Sigmoid colon (tissue), 7 donors: ENCODE measurements around the gene C1orf198. TPM values are rescaled to one million over a fixed set of nuclear protein-coding genes. Genes with fewer than 3 reads are reported as not detected.

Experiments
- DNase-seq: peaks from one replicate; pipeline ENCODE4 v3.0.0-alpha.2; 2019
- H3K27ac ChIP-seq, 4 donors: fragments of 200-600 bp; sonication (generic); one replicate each; pipeline ENCODE4 v1.5.1; 2016 to 2019; ENCODE audit warnings: mild to moderate bottlenecking in 1 of 4
- H3K27me3 ChIP-seq, 3 donors: fragments of 200-600 bp; sonication (generic); one replicate each; pipeline ENCODE4 v1.5.1; 2019; ENCODE audit warnings: mild to moderate bottlenecking in 1 of 3
- H3K36me3 ChIP-seq, 4 donors: fragments of 200-600 bp; sonication (generic); one replicate each; pipeline ENCODE4 v1.5.1; 2016 to 2019
- H3K4me1 ChIP-seq, 4 donors: fragments of 200-600 bp; sonication (generic); one replicate each; pipeline ENCODE4 v1.5.1; 2017 to 2019
- H3K4me3 ChIP-seq, 4 donors: fragments of 200-600 bp; sonication (generic); one replicate each; pipeline ENCODE4 v1.5.1; 2017 to 2019; ENCODE audit warnings: mild to moderate bottlenecking in 2 of 4, moderate library complexity in 1 of 4
- H3K9me3 ChIP-seq, 4 donors: fragments of 200-600 bp in 3 of 4; sonication (generic) in 3 of 4; one replicate each; pipeline versions ENCODE4 v1.5.1 to v1.6.1; 2013 to 2019
- CTCF ChIP-seq, 4 experiments: fragments of 450-650 bp in 3 of 4; fragments of 200-600 bp in 1 of 4; IDR thresholded peaks; one replicate each; pipeline ENCODE4 v1.5.1; 2016 to 2019; ENCODE audit warnings: antibody characterized with exemption in 4 of 4, mild to moderate bottlenecking in 3 of 4, moderate library complexity in 2 of 4
- EP300 ChIP-seq, 4 donors: sonication (generic); formaldehyde crosslinking; IDR thresholded peaks; one replicate each; pipeline ENCODE4 v1.6.1; 2017; ENCODE audit warnings: antibody characterized with exemption in 4 of 4
- POLR2A ChIP-seq, 2 donors: fragments of 450-650 bp; IDR thresholded peaks; one replicate each; pipeline ENCODE4 v1.6.1; 2016; ENCODE audit warnings: antibody characterized with exemption in 2 of 2, mild to moderate bottlenecking in 2 of 2, moderate library complexity in 2 of 2
- POLR2AphosphoS5 ChIP-seq, 4 donors: sonication (generic); formaldehyde crosslinking; IDR thresholded peaks; one replicate each; pipeline ENCODE4 v1.6.1; 2017; ENCODE audit warnings: antibody characterized with exemption in 4 of 4
- WGBS, 2 donors: extraction: QIAGEN DNeasy Blood & Tissue Kit; methylation state at CpG; one replicate each; pipeline ENCODE4 v1.1.7; 2013; 5-methylcytosine and 5-hydroxymethylcytosine counted together
- intact Hi-C: fragments of 100-400 bp; cut with DNase I; formaldehyde crosslinking; loops from one replicate; pipeline ENCODE4 v1.15.1; 2023
- polyA plus RNA-seq, 3 donors: library from polyadenylated mRNA; stranded (reverse); fragments of 200-250 nt; gene quantifications; one replicate each; pipeline ENCODE4 v1.2.3, GENCODE V29; 2013
- total RNA-seq, 4 donors: library from RNA; depleted of rRNA; stranded (reverse); fragments of >200 nt; gene quantifications; one replicate each; pipeline ENCODE4 v1.1.0, GENCODE V29; 2016
- donor health status: healthy with polysubstance abuse.
- donor health status: Bipolar disorder and iron deficiency.
- donor health status: healthy.

C1orf198 gene
- total and polyA plus RNA-seq, 7 donors: 4.9 to 63.5 (median 42.1) TPM

DNA sequence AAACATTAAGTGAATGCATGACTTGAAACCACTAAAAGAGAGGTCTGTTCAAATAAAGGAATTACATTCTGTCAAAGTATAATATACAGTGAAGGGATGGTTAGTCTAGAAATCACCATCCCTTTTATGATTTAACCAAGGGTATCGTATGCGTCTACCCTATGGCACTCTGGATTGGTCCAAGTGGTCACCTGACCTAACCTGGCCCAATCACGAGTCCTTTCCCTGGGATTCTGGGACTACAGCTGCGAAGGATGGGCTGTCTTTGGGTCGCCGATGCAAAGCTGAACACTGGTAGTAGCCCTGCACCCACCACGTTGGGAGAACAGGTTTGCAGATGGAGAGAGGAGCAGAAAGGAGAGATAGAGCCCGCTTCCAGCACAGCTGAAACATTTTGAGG lies 30.4 kb upstream of the C1orf198 start:
- Histone ChIP-seq H3K4me3 (no peak overlapping the region), H3K27me3 (no peaks in the 10 kb centered on the region), H3K9me3 (no peaks in the 10 kb centered on the region), H3K4me1 (no peaks in the 10 kb centered on the region), H3K36me3 (no peaks in the 10 kb centered on the region), H3K27ac (no peak overlapping the region)
- WGBS, 2 donors: 85 to 86% methylated on average over 8 of the region's 8 CpGs
- TF ChIP-seq EP300 (IDR thresholded peaks at IDR 0.05) (no peak), POLR2AphosphoS5 (IDR thresholded peaks at IDR 0.05) (no peak), CTCF (IDR thresholded peaks at IDR 0.05) (no peak), POLR2A (IDR thresholded peaks at IDR 0.05) (no peak)
- intact Hi-C loops: no loop called here
- DNase-seq: no peak

GRCh38 chr1:230898144-230898543 lies 29.8 kb upstream of the C1orf198 start:
- Histone ChIP-seq H3K27me3 (no peaks in the 10 kb centered on the region), H3K4me3 (no peak overlapping the region), H3K9me3 (no peaks in the 10 kb centered on the region), H3K36me3 (no peaks in the 10 kb centered on the region), H3K27ac (no peak overlapping the region), H3K4me1 (no peaks in the 10 kb centered on the region)
- no peak for TF ChIP-seq POLR2AphosphoS5 (IDR thresholded peaks at IDR 0.05)
- TF ChIP-seq POLR2A (IDR thresholded peaks at IDR 0.05): no peak
- TF ChIP-seq EP300 (IDR thresholded peaks at IDR 0.05): no peak
- TF ChIP-seq CTCF (IDR thresholded peaks at IDR 0.05): no peak
- WGBS, 2 donors: 95% methylated on average over 4 of the region's 4 CpGs
- intact Hi-C loops: no loop called here
- DNase-seq: no peak

- H3K4me1 ChIP-seq: no peaks in the 10 kb centered on the region
- TF ChIP-seq POLR2AphosphoS5 (IDR thresholded peaks at IDR 0.05) (no peak), CTCF (IDR thresholded peaks at IDR 0.05) (no peak), EP300 (IDR thresholded peaks at IDR 0.05) (no peak), POLR2A (IDR thresholded peaks at IDR 0.05) (no peak)
- H3K4me3 ChIP-seq: no peak overlapping the region
- H3K36me3 ChIP-seq: no peaks in the 10 kb centered on the region
- WGBS, 2 donors: 52 to 66% methylated on average over 1 of the region's 1 CpG
- no peak overlapping the region for H3K27ac ChIP-seq
- no peak for DNase-seq
- intact Hi-C loops: no loop called here
- H3K27me3 ChIP-seq: no peaks in the 10 kb centered on the region
- H3K9me3 ChIP-seq: no peaks in the 10 kb centered on the region
These were observed 28.5 kb upstream of the C1orf198 start for GRCh38 chr1:230896779-230897178.

DNA sequence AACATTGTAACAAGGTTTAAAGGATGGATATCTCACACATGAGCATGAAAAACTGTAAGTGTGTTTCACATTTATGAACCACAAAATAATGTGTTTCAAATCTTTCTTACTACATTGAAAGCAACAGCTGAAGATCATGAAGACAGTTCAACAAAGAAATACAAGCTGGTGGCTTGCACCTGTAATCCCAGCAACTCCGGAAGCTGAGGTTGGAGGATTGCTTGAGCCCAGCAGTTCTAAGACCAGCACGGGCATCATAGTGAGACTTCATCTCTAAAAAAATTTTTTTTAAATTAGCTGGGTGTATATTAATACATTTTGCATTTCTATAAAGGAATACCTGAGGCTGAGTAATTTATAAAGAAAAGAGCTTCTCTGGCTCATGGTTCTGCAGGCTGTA lies 27.1 kb upstream of the C1orf198 start:
- WGBS, 2 donors: 92 to 96% methylated on average over 2 of the region's 2 CpGs
- intact Hi-C loops: no loop called here
- H3K4me3 ChIP-seq: no peak overlapping the region
- TF ChIP-seq EP300 (IDR thresholded peaks at IDR 0.05) (no peak), POLR2AphosphoS5 (IDR thresholded peaks at IDR 0.05) (no peak), CTCF (IDR thresholded peaks at IDR 0.05) (no peak), POLR2A (IDR thresholded peaks at IDR 0.05) (no peak)
- no peaks in the 10 kb centered on the region for H3K9me3 ChIP-seq
- H3K36me3 ChIP-seq: no peaks in the 10 kb centered on the region
- H3K4me1 ChIP-seq: no peaks in the 10 kb centered on the region
- DNase-seq: no peak
- no peaks in the 10 kb centered on the region for H3K27me3 ChIP-seq
- no peak overlapping the region for H3K27ac ChIP-seq

GRCh38 chr1:230894664-230895063 lies 26.3 kb upstream of the C1orf198 start:
- DNase-seq: no peak
- Histone ChIP-seq H3K4me1 (no peaks in the 10 kb centered on the region), H3K27me3 (no peaks in the 10 kb centered on the region), H3K4me3 (no peak overlapping the region), H3K9me3 (no peaks in the 10 kb centered on the region), H3K36me3 (no peaks in the 10 kb centered on the region), H3K27ac (no peak overlapping the region)
- intact Hi-C loops: no loop called here
- 66 to 84% methylated on average over 5 of the region's 5 CpGs for WGBS, 2 donors
- TF ChIP-seq POLR2A (IDR thresholded peaks at IDR 0.05): no peak
- no peak for TF ChIP-seq POLR2AphosphoS5 (IDR thresholded peaks at IDR 0.05)
- no peak for TF ChIP-seq EP300 (IDR thresholded peaks at IDR 0.05)
- TF ChIP-seq CTCF (IDR thresholded peaks at IDR 0.05): no peak
